ENCODE data around the gene PPM1J. TPM values are rescaled to one million over a fixed set of nuclear protein-coding genes. Genes with fewer than 3 reads are reported as not detected.

PPM1J gene
- total and polyA plus RNA-seq, 2 of the 8 experiments (the other 6 are each of a cell fraction or from before 2014, with no cell fraction given): 19.4 to 31.6 TPM

- TF ChIP-seq CHD7 (IDR thresholded peaks at IDR 0.05; ENCODE audit: insufficient replicate concordance, low read length) (no peak), SRF (IDR thresholded peaks at IDR 0.05; ENCODE audit: low read depth, low read length) (no peak), CTCF (IDR thresholded peaks at IDR 0.05; ENCODE audit: control extremely low read depth in 1 of 3, insufficient read depth in 1 of 3, low read depth in 1 of 3, low read length in 3 of 3) (peak; percentile 47 to 51 (median 51))
Observed at GRCh38 chr1:112744009-112744578, 29.0 kb upstream of the PPM1J start (continued).

Data from H1 (cell line).